Caco-2 (cell line): Measurements from ENCODE around the gene GASK1B. TPM values are rescaled to one million over a fixed set of nuclear protein-coding genes. Genes with fewer than 3 reads are reported as not detected.
A peak's percentile ranks its signal among the peaks of the same experiment; 100 is the strongest.

Experiments used
- BruUV-seq: library from RNA; stranded (reverse); fragments of 400-500 nt; replicated peaks from 2 replicates; lab custom pipeline; 2021; lab: Mats Ljungman, UMichigan
- CTCF ChIA-PET: fragments of 300-600 bp; sonication (Branson Sonifier 250); formaldehyde crosslinking; loops from one replicate; lab custom pipeline; 2022; ENCODE audit warnings: antibody characterized with exemption; lab: Charles Lee
- POLR2A ChIA-PET: fragments of 300-600 bp; sonication (Branson Sonifier 250); formaldehyde crosslinking; loops from one replicate; lab custom pipeline; 2022; ENCODE audit warnings: antibody characterized with exemption; lab: Charles Lee
- DNase-seq, 2 experiments: peaks; one replicate each; pipeline versions ENCODE4 v3.0.0 to v3.0.0-alpha.2; 2020 to 2022
- H3K27me3 ChIP-seq: replicated peaks from 2 replicates; pipeline ENCODE4 v1.6.0; 2011; ENCODE audit warnings: low read length; ENCODE audit not compliant: control insufficient read depth, insufficient read depth
- H3K36me3 ChIP-seq: 2 replicates; pipeline ENCODE4 v1.5.1; 2011; ENCODE audit warnings: low read length; ENCODE audit not compliant: control insufficient read depth, insufficient read depth
- H3K4me1 ChIP-seq: fragments of 250-450 bp; sonication (Bioruptor Pico); 2 replicates; pipeline ENCODE4 v1.5.1; 2020; ENCODE audit warnings: mild to moderate bottlenecking
- H3K4me3 ChIP-seq: 2 replicates; pipeline ENCODE4 v1.5.1; 2011; ENCODE audit warnings: low read depth, mild to moderate bottlenecking, control low read depth, low read length
- H3K9me3 ChIP-seq: fragments of 250-450 bp; sonication (Bioruptor Pico); 2 replicates; pipeline ENCODE4 v1.5.1; 2020; ENCODE audit warnings: mild to moderate bottlenecking, moderate library complexity
- H3K27ac Mint-ChIP-seq: one replicate; pipeline ENCODE4 v1.8.0; 2022; ENCODE audit warnings: mixed read lengths; ENCODE audit not compliant: unreplicated experiment
- H3K27me3 Mint-ChIP-seq: one replicate; pipeline ENCODE4 v1.8.0; 2022; ENCODE audit warnings: mixed read lengths; ENCODE audit not compliant: insufficient read depth, unreplicated experiment
- H3K36me3 Mint-ChIP-seq: one replicate; pipeline ENCODE4 v1.8.0; 2022; ENCODE audit warnings: mild to moderate bottlenecking, mixed read lengths; ENCODE audit not compliant: insufficient read depth, unreplicated experiment
- H3K4me1 Mint-ChIP-seq: one replicate; pipeline ENCODE4 v1.8.0; 2022; ENCODE audit warnings: low read depth, mixed read lengths; ENCODE audit not compliant: unreplicated experiment
- H3K4me3 Mint-ChIP-seq: one replicate; pipeline ENCODE4 v1.8.0; 2022; ENCODE audit warnings: mild to moderate bottlenecking, moderate library complexity, mixed read lengths; ENCODE audit not compliant: unreplicated experiment
- H3K9me3 Mint-ChIP-seq: one replicate; pipeline ENCODE4 v1.8.0; 2022; ENCODE audit warnings: mixed read lengths; ENCODE audit not compliant: unreplicated experiment
- intact Hi-C: fragments of 100-400 bp; cut with micrococcal nuclease; formaldehyde crosslinking; loops from one replicate; pipeline ENCODE4 v1.10.0; 2022; ENCODE audit not compliant: unreplicated experiment
- total RNA-seq: library from RNA; stranded (reverse); gene quantifications from 2 replicates; pipeline ENCODE4 v1.2.3, GENCODE V29; 2022
- TF ChIP-seq, protein P1 (sequence below), 2 experiments: fragments of 200-600 bp in 1 of 2; IDR thresholded peaks; 1 replicate in 1 of 2; 2 replicates in 1 of 2; pipeline versions ENCODE4 v1.5.1 to v1.8.0; 2011 to 2022; ENCODE audit warnings: antibody characterized with exemption in 1 of 2, control low read depth in 1 of 2, inconsistent platforms in 1 of 2, low read depth in 1 of 2, low read length in 1 of 2, mild to moderate bottlenecking in 1 of 2, moderate library complexity in 1 of 2; ENCODE audit not compliant: insufficient read depth in 1 of 2, severe bottlenecking in 1 of 2, unreplicated experiment in 1 of 2

GASK1B gene
- total RNA-seq, 1 experiment from 2014 or later: 48.5 TPM

GRCh38 chr4:158128540-158128939, 44.3 kb downstream of the GASK1B start:
- H3K4me3 ChIP-seq: no peak overlapping the region
- H3K27ac Mint-ChIP-seq: no peak overlapping the region
- BruUV-seq: no TSS peak
- H3K36me3 Mint-ChIP-seq: peaks cover 39% of the 10 kb centered on the region
- CTCF ChIA-PET: no interaction called here
- no peak overlapping the region for H3K4me3 Mint-ChIP-seq
- intact Hi-C loops: no loop called here
- H3K27me3 ChIP-seq: no peaks in the 10 kb centered on the region
- no peak for DNase-seq
- no peaks in the 10 kb centered on the region for H3K27me3 Mint-ChIP-seq
- no peaks in the 10 kb centered on the region for H3K9me3 Mint-ChIP-seq
- H3K4me1 ChIP-seq: no peaks in the 10 kb centered on the region
- TF ChIP-seq, protein P1, sequence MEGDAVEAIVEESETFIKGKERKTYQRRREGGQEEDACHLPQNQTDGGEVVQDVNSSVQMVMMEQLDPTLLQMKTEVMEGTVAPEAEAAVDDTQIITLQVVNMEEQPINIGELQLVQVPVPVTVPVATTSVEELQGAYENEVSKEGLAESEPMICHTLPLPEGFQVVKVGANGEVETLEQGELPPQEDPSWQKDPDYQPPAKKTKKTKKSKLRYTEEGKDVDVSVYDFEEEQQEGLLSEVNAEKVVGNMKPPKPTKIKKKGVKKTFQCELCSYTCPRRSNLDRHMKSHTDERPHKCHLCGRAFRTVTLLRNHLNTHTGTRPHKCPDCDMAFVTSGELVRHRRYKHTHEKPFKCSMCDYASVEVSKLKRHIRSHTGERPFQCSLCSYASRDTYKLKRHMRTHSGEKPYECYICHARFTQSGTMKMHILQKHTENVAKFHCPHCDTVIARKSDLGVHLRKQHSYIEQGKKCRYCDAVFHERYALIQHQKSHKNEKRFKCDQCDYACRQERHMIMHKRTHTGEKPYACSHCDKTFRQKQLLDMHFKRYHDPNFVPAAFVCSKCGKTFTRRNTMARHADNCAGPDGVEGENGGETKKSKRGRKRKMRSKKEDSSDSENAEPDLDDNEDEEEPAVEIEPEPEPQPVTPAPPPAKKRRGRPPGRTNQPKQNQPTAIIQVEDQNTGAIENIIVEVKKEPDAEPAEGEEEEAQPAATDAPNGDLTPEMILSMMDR (IDR thresholded peaks at IDR 0.05; ENCODE audit: insufficient read depth in 1 of 2, low read depth in 1 of 2, low read length in 1 of 2, severe bottlenecking in 1 of 2, unreplicated experiment in 1 of 2): no peak
- POLR2A ChIA-PET: no interaction called here
- H3K4me1 Mint-ChIP-seq: peaks cover 16% of the 10 kb centered on the region
- no peaks in the 10 kb centered on the region for H3K36me3 ChIP-seq
- H3K9me3 ChIP-seq: no peaks in the 10 kb centered on the region

- BruUV-seq: TSS peak; percentile 5
- CTCF ChIA-PET: no interaction called here
- H3K27me3 Mint-ChIP-seq: no peaks in the 10 kb centered on the region
Measured at GRCh38 chr4:158125310-158125709, 47.5 kb downstream of the GASK1B start.

More at GRCh38 chr4:158125310-158125709, 47.5 kb downstream of the GASK1B start:
- Mint-ChIP-seq H3K9me3 (no peaks in the 10 kb centered on the region), H3K27ac (no peak overlapping the region), H3K4me3 (no peak overlapping the region), H3K36me3 (peaks cover 24% of the 10 kb centered on the region), H3K4me1 (peaks cover 12% of the 10 kb centered on the region)
- Histone ChIP-seq H3K36me3 (no peaks in the 10 kb centered on the region), H3K9me3 (no peaks in the 10 kb centered on the region), H3K4me3 (no peak overlapping the region), H3K4me1 (peaks cover 8% of the 10 kb centered on the region; the same call in 1 of the 2 replicates), H3K27me3 (no peaks in the 10 kb centered on the region)
- no peak for DNase-seq
- intact Hi-C loops: no loop called here
- TF ChIP-seq, protein P1 (IDR thresholded peaks at IDR 0.05; ENCODE audit: insufficient read depth in 1 of 2, low read depth in 1 of 2, low read length in 1 of 2, severe bottlenecking in 1 of 2, unreplicated experiment in 1 of 2): no peak
- POLR2A ChIA-PET: no interaction called here

Other genes starting within 250 kb of the GASK1B start
- 15.5 and 17.9 TPM in 2 replicates for gene TMEM144, start 37.5 kb upstream of the GASK1B start, total RNA-seq